Prostate gland (tissue), 2 donors: ENCODE measurements around the gene EIPR1. TPM values are rescaled to one million over a fixed set of nuclear protein-coding genes. Genes with fewer than 3 reads are reported as not detected.

Experiments
- DNase-seq: peaks from one replicate; pipeline ENCODE4 v3.0.0-alpha.2; 2019; ENCODE audit warnings: low spot score
- H3K27ac ChIP-seq, 2 donors: fragments of 200-600 bp; sonication (generic); 2 replicates each; pipeline ENCODE4 v1.5.1; 2017 to 2019
- H3K27me3 ChIP-seq: fragments of 200-600 bp; sonication (generic); replicated peaks from 2 replicates; pipeline ENCODE4 v1.5.1; 2019; ENCODE audit not compliant: insufficient read depth
- H3K36me3 ChIP-seq, 2 donors: fragments of 200-600 bp; sonication (generic); 1 replicate in 1 of 2; 2 replicates in 1 of 2; pipeline versions ENCODE4 v1.5.1 to v1.8.1; 2017 to 2019
- H3K4me1 ChIP-seq: fragments of 200-600 bp; sonication (generic); replicated peaks from 2 replicates; pipeline ENCODE4 v1.5.1; 2019
- H3K4me3 ChIP-seq, 2 donors: fragments of 200-600 bp; sonication (generic); 2 replicates each; pipeline ENCODE4 v1.5.1; 2017 to 2019
- H3K9me3 ChIP-seq: fragments of 200-600 bp; sonication (generic); 2 replicates; pipeline ENCODE4 v1.5.1; 2017
- CTCF ChIP-seq, 4 experiments: fragments of 200-600 bp in 2 of 4; fragments of 450-650 bp in 2 of 4; sonication (generic) in 2 of 4; IDR thresholded peaks; 1 replicate in 3 of 4; 2 replicates in 1 of 4; pipeline ENCODE4 v1.5.1; 2016 to 2019; ENCODE audit warnings: antibody characterized with exemption in 4 of 4, mild to moderate bottlenecking in 2 of 4, moderate library complexity in 2 of 4
- POLR2A ChIP-seq: fragments of 450-650 bp; IDR thresholded peaks from one replicate; pipeline ENCODE4 v1.6.1; 2016; ENCODE audit warnings: antibody characterized with exemption, mild to moderate bottlenecking
- POLR2AphosphoS5 ChIP-seq: sonication (generic); formaldehyde crosslinking; IDR thresholded peaks from one replicate; pipeline ENCODE4 v1.6.1; 2017; ENCODE audit warnings: antibody characterized with exemption
- whole genome bisulfite sequencing: methylation state at CpG from one replicate; pipeline ENCODE4 v1.1.5; 2018; 5-methylcytosine and 5-hydroxymethylcytosine counted together
- intact Hi-C: fragments of 100-400 bp; cut with DNase I; formaldehyde crosslinking; loops from one replicate; pipeline ENCODE4 v1.14.2; 2022
- total RNA-seq, 2 donors: library from RNA; depleted of rRNA; stranded (reverse); fragments of >200 nt; gene quantifications; one replicate each; pipeline ENCODE4 v1.1.0, GENCODE V29; 2016

The EIPR1 gene
- total RNA-seq, 2 donors from 2014 or later = 30.0 to 52.3 TPM

- Histone ChIP-seq H3K36me3 (no peaks in the 10 kb centered on the region), H3K27me3 (no peaks in the 10 kb centered on the region), H3K27ac (no peak overlapping the region), H3K4me3 (no peak overlapping the region), H3K9me3 (no peaks in the 10 kb centered on the region), H3K4me1 (no peaks in the 10 kb centered on the region)
- intact Hi-C loops = no loop called here
- DNase-seq = no peak
- TF ChIP-seq CTCF (IDR thresholded peaks at IDR 0.05) (no peak), POLR2AphosphoS5 (no peak), POLR2A (no peak)
- 86% methylated on average over 17 of the region's 17 CpGs for WGBS
These were observed 198.4 kb downstream of the EIPR1 start for GRCh38 chr2:3179208-3179607.

GRCh38 chr2:3178578-3179031 lies 199.0 kb downstream of the EIPR1 start:
- DNase-seq = no peak
- Histone ChIP-seq H3K4me1 (no peaks in the 10 kb centered on the region), H3K27me3 (no peaks in the 10 kb centered on the region), H3K27ac (no peak overlapping the region), H3K9me3 (no peaks in the 10 kb centered on the region), H3K4me3 (no peak overlapping the region), H3K36me3 (no peaks in the 10 kb centered on the region)
- 100% methylated on average over 3 of the region's 7 CpGs for WGBS
- TF ChIP-seq CTCF (IDR thresholded peaks at IDR 0.05) (no peak), POLR2A (no peak), POLR2AphosphoS5 (no peak)
- intact Hi-C loops = no loop called here

GRCh38 chr2:3177891-3178577 lies 199.6 kb downstream of the EIPR1 start:
- Histone ChIP-seq H3K27me3 (no peaks in the 10 kb centered on the region), H3K36me3 (no peaks in the 10 kb centered on the region), H3K9me3 (no peaks in the 10 kb centered on the region), H3K4me1 (no peaks in the 10 kb centered on the region), H3K27ac (no peak overlapping the region), H3K4me3 (no peak overlapping the region)
- TF ChIP-seq POLR2A (no peak), POLR2AphosphoS5 (no peak), CTCF (IDR thresholded peaks at IDR 0.05) (no peak)
- intact Hi-C loops = no loop called here
- DNase-seq = no peak
- 95% methylated on average over 10 of the region's 10 CpGs for WGBS

- no peaks in the 10 kb centered on the region for H3K9me3 ChIP-seq
- WGBS = 91% methylated on average over 21 of the region's 25 CpGs
- no peaks in the 10 kb centered on the region for H3K36me3 ChIP-seq
- no peak for TF ChIP-seq POLR2AphosphoS5
- no peak for TF ChIP-seq CTCF (IDR thresholded peaks at IDR 0.05)
- no peak for TF ChIP-seq POLR2A
- H3K27ac ChIP-seq = no peak overlapping the region
- no peak overlapping the region for H3K4me3 ChIP-seq
- DNase-seq = no peak
- intact Hi-C loops = no loop called here
- no peaks in the 10 kb centered on the region for H3K4me1 ChIP-seq
- no peaks in the 10 kb centered on the region for H3K27me3 ChIP-seq
These were observed 200.8 kb downstream of the EIPR1 start for GRCh38 chr2:3176869-3177255.
